Measurements from ENCODE around the gene ACBD3.

The ACBD3 gene

GRCh38 chr1:226222686-226223085 lies 36.1 kb upstream of the ACBD3 start:
- no peak overlapping the region; the same call in 1 of the 2 replicates for H3K4me3 ChIP-seq (ENCODE audit: low read depth, low read length)

DNA sequence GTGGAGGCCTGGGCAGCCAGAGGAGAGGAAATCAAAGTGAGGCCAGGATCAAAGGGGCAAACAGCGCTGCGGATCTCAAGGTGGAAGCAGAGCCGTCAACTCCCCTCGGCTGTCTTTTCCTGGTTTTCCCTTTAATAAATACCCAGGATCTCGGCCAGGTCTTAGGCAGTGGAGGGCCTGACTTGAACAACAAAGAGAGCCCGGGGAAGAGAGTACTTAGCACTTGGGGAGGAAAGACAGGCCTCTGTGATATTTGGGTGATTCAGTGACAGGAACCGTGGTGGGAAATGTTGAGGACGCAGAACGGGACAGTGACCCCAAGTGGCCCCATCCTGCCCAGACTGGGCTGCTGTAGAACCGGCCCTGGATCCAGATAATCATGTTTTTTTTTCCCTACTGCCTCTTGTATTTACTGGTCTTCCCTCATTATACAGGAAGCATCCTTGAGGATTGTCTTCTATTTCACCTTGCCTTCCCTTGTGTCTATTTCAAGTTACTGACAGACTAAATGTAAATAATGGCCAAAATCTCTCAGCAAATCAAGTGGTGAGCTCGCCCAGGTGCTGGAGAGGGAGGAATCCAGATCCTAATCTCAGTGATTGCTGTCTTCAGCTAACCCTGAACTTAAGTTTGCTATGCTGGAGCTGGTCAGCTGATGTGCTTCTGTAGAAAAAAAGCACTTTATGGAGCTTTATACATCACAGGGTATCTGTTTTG lies 34.1 kb upstream of the ACBD3 start:
- DNase-seq (ENCODE audit: low read depth): no peak
- H3K4me3 ChIP-seq (ENCODE audit: low read depth, low read length): no peak overlapping the region
- no peak for TF ChIP-seq CTCF (IDR thresholded peaks at IDR 0.05; ENCODE audit: low read depth, low read length, missing control alignments)

More at GRCh38 chr1:226222686-226223085, 36.1 kb upstream of the ACBD3 start:
- DNase-seq (ENCODE audit: low read depth): no peak
- TF ChIP-seq CTCF (IDR thresholded peaks at IDR 0.05; ENCODE audit: low read depth, low read length, missing control alignments): no peak

GRCh38 chr1:226217273-226217672 lies 30.7 kb upstream of the ACBD3 start:
- H3K4me3 ChIP-seq (ENCODE audit: low read depth, low read length): no peak overlapping the region
- no peak for TF ChIP-seq CTCF (IDR thresholded peaks at IDR 0.05; ENCODE audit: low read depth, low read length, missing control alignments)
- DNase-seq (ENCODE audit: low read depth): no peak

GRCh38 chr1:226216056-226216455 lies 29.5 kb upstream of the ACBD3 start:
- no peak for TF ChIP-seq CTCF (IDR thresholded peaks at IDR 0.05; ENCODE audit: low read depth, low read length, missing control alignments)
- H3K4me3 ChIP-seq (ENCODE audit: low read depth, low read length): no peak overlapping the region
- DNase-seq (ENCODE audit: low read depth): no peak

GRCh38 chr1:226215239-226215638 lies 28.7 kb upstream of the ACBD3 start:
- no peak for DNase-seq (ENCODE audit: low read depth)
- no peak for TF ChIP-seq CTCF (IDR thresholded peaks at IDR 0.05; ENCODE audit: low read depth, low read length, missing control alignments)
- no peak overlapping the region for H3K4me3 ChIP-seq (ENCODE audit: low read depth, low read length)

DNA sequence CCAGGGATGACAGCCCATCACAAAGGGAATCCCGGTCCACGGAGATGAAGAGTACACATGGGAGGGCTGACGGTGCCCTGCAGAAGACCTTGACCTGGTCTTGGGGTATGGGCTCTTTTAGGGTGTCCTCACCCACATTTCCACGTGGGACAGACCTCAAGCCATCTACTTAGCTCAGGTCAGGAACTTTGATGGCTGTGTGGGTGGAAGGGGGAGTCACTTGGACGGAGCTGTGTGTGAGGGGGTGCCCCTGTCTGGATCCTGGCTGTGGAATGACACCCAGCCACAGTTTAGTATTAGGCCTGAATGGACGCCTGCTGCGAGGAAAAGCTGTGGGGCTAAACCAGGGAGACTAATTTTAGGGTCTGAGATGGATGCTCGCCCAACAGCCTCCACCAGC lies 26.0 kb upstream of the ACBD3 start:
- no peak overlapping the region for H3K4me3 ChIP-seq (ENCODE audit: low read depth, low read length)
- no peak for DNase-seq (ENCODE audit: low read depth)
- no peak for TF ChIP-seq CTCF (IDR thresholded peaks at IDR 0.05; ENCODE audit: low read depth, low read length, missing control alignments)
